MCF 10A (cell line): ENCODE data around the gene GAR1. TPM values are rescaled to one million over a fixed set of nuclear protein-coding genes. Genes with fewer than 3 reads are reported as not detected.

Experiments used
- BruUV-seq: library from RNA; stranded (reverse); fragments of 400-500 nt; replicated peaks from 2 replicates; lab custom pipeline; 2021; lab: Mats Ljungman, UMichigan
- CTCF ChIA-PET: fragments of 300-600 bp; sonication (Branson Sonifier 250); formaldehyde crosslinking; extraction: SDS; loops from one replicate; lab custom pipeline; 2021; ENCODE audit warnings: antibody characterized with exemption, inconsistent platforms; lab: Yijun Ruan, JAX
- POLR2A ChIA-PET: fragments of 300-600, 350-650 bp; sonication (Branson Sonifier 250); formaldehyde crosslinking; extraction: SDS; loops from one replicate; lab custom pipeline; 2020; ENCODE audit warnings: antibody characterized with exemption, inconsistent platforms; lab: Yijun Ruan, JAX
- DNase-seq: peaks from one replicate; pipeline ENCODE4 v3.0.0-alpha.2; 2018; ENCODE audit not compliant: unreplicated experiment
- H3K27ac Mint-ChIP-seq: one replicate; pipeline ENCODE4 v1.8.0; 2022; ENCODE audit warnings: mild to moderate bottlenecking, low read depth, mixed read lengths; ENCODE audit not compliant: unreplicated experiment
- H3K27me3 Mint-ChIP-seq: one replicate; pipeline ENCODE4 v1.8.0; 2022; ENCODE audit warnings: mixed read lengths; ENCODE audit not compliant: insufficient read depth, unreplicated experiment
- H3K36me3 Mint-ChIP-seq: one replicate; pipeline ENCODE4 v1.8.0; 2022; ENCODE audit warnings: mild to moderate bottlenecking, moderate library complexity, mixed read lengths; ENCODE audit not compliant: insufficient read depth, unreplicated experiment
- H3K4me1 Mint-ChIP-seq: one replicate; pipeline ENCODE4 v1.8.0; 2022; ENCODE audit warnings: mixed read lengths; ENCODE audit not compliant: insufficient read depth, unreplicated experiment
- H3K4me3 Mint-ChIP-seq: one replicate; pipeline ENCODE4 v1.8.0; 2022; ENCODE audit warnings: mild to moderate bottlenecking, moderate library complexity, mixed read lengths; ENCODE audit not compliant: unreplicated experiment
- H3K9me3 Mint-ChIP-seq: one replicate; pipeline ENCODE4 v1.8.0; 2022; ENCODE audit warnings: mixed read lengths; ENCODE audit not compliant: unreplicated experiment
- intact Hi-C: fragments of 100-400 bp; cut with micrococcal nuclease; formaldehyde crosslinking; loops from 2 replicates; pipeline ENCODE4 v1.14.1; 2022
- total RNA-seq: library from RNA; stranded (reverse); gene quantifications from 2 replicates; pipeline ENCODE4 v1.2.3, GENCODE V29; 2022
- TF ChIP-seq, protein P1 (sequence below): fragments of 200-600 bp; IDR thresholded peaks from one replicate; pipeline ENCODE4 v1.8.0; 2022; ENCODE audit warnings: antibody characterized with exemption, mild to moderate bottlenecking; ENCODE audit not compliant: unreplicated experiment

Gene GAR1
- total RNA-seq, 1 experiment from 2014 or later: 28.7 TPM

DNA sequence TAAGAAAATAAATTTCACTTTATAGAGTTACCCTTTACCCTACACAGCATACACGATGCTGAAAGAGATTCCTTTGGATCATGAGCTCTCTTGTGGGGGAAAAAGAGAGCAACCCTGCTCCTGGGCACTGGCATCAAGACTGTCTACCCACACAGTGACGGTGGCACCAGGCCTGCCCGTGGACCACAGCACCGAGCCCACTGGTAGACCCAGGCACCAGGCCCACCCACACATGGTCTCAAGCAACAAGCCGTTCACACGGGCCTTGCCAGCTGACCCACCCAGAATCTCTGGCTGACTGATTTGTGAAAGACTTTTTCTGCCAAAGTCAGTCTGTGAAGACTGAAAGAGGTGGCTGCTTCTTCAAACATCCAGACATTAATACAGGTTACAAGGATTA, 20.5 kb upstream of the GAR1 start:
- no peak overlapping the region for H3K27ac Mint-ChIP-seq
- ChIA-PET CTCF (interaction anchor here (0.7 to 1.5 kb wide), 2 partner anchors 46 to 113 kb away, joined by 3 to 4 read pairs; no protein-coding TSS in a partner anchor), POLR2A (interaction anchor here (0.7 to 1.1 kb wide), 2 partner anchors 1135 to 1263 kb away, joined by 3 read pairs; no protein-coding TSS in a partner anchor)
- intact Hi-C loops: no loop called here
- no peak for DNase-seq
- H3K9me3 Mint-ChIP-seq: no peaks in the 10 kb centered on the region
- no TSS peak for BruUV-seq
- H3K27me3 Mint-ChIP-seq: no peaks in the 10 kb centered on the region
- H3K4me3 Mint-ChIP-seq: no peak overlapping the region
- no peaks in the 10 kb centered on the region for H3K4me1 Mint-ChIP-seq
- TF ChIP-seq, protein P1, sequence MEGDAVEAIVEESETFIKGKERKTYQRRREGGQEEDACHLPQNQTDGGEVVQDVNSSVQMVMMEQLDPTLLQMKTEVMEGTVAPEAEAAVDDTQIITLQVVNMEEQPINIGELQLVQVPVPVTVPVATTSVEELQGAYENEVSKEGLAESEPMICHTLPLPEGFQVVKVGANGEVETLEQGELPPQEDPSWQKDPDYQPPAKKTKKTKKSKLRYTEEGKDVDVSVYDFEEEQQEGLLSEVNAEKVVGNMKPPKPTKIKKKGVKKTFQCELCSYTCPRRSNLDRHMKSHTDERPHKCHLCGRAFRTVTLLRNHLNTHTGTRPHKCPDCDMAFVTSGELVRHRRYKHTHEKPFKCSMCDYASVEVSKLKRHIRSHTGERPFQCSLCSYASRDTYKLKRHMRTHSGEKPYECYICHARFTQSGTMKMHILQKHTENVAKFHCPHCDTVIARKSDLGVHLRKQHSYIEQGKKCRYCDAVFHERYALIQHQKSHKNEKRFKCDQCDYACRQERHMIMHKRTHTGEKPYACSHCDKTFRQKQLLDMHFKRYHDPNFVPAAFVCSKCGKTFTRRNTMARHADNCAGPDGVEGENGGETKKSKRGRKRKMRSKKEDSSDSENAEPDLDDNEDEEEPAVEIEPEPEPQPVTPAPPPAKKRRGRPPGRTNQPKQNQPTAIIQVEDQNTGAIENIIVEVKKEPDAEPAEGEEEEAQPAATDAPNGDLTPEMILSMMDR: no peak
- no peaks in the 10 kb centered on the region for H3K36me3 Mint-ChIP-seq

DNA sequence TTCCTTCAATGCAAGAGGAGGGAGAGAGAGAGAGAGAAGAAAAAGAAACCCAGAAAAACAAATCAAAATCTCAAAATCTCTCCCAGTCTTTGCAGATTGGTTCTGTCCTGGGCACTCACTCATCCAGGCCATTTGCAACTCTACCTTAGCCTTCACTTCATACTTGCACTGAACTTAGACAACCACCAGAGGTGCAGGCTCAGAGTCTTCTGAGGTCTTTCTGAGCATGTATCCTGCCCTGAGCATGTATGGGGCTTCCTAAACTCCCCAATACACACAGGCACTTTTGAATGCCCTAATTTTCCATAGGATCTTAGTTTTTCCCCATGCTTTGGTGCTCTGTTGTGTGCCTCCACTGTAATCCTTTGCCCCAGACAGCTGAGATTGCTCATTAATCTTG, 16.7 kb upstream of the GAR1 start:
- TF ChIP-seq, protein P1: peak; percentile 7
- ChIA-PET CTCF (interaction anchor here (0.6 kb wide), 1 partner anchor 1476 kb away, joined by 3 read pairs; no protein-coding TSS in a partner anchor), POLR2A (no interaction called here)
- intact Hi-C loops: no loop called here
- no peak overlapping the region for H3K27ac Mint-ChIP-seq
- H3K9me3 Mint-ChIP-seq: no peaks in the 10 kb centered on the region
- H3K27me3 Mint-ChIP-seq: no peaks in the 10 kb centered on the region
- H3K4me1 Mint-ChIP-seq: no peaks in the 10 kb centered on the region
- no peak overlapping the region for H3K4me3 Mint-ChIP-seq
- no TSS peak for BruUV-seq
- DNase-seq: no peak
- no peaks in the 10 kb centered on the region for H3K36me3 Mint-ChIP-seq

GRCh38 chr4:109801099-109801789, 14.3 kb upstream of the GAR1 start:
- Mint-ChIP-seq H3K27ac (no peak overlapping the region), H3K27me3 (no peaks in the 10 kb centered on the region), H3K9me3 (no peaks in the 10 kb centered on the region), H3K4me3 (no peak overlapping the region), H3K4me1 (no peaks in the 10 kb centered on the region), H3K36me3 (no peaks in the 10 kb centered on the region)
- no TSS peak for BruUV-seq
- no peak for DNase-seq
- ChIA-PET CTCF (interaction anchor here (1.0 to 1.3 kb wide), 3 partner anchors 13 to 369 kb away, joined by 3 to 5 read pairs (median 4); no protein-coding TSS in a partner anchor), POLR2A (interaction anchor here (0.6 to 1.0 kb wide), 4 partner anchors 9 to 244 kb away, joined by 3 to 4 read pairs (median 4); no protein-coding TSS in a partner anchor)
- TF ChIP-seq, protein P1: no peak
- intact Hi-C loops: no loop called here

DNA sequence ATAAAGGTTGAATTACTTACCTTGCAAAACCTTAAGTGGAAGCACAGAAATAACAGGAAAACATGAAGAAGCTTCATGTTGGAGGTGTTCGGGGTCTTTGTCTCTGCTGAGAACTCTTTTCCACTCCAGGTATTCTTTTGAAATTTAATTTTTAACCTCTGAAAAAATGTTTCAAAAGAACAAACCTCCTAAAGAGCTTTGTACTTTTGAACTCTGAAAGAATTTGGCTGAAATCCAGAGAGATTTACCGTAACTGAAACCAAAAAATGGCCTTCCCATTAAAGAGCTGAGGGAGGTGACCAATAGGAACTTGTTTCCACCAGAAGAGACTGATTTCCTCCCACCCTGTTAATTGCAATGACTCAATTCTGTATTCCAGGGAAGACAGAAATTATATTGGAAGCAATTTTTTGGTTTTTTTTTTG, 13.7 kb upstream of the GAR1 start, which contains the start of gene CFI:
CFI (minus strand) TSS at position 105 of the 425 bp plus-strand sequence; CDS start at position 77, 28 bp downstream.
- ChIA-PET POLR2A (interaction anchor here (0.6 to 1.0 kb wide), 4 partner anchors 70 to 245 kb away, joined by 3 to 4 read pairs (median 3); no protein-coding TSS in a partner anchor), CTCF (interaction anchor here (1.0 to 1.3 kb wide), 4 partner anchors 13 to 379 kb away, joined by 3 to 5 read pairs (median 4); no protein-coding TSS in a partner anchor)
- Mint-ChIP-seq H3K36me3 (no peaks in the 10 kb centered on the region), H3K27ac (no peak within 1 kb of the TSS), H3K9me3 (no peaks in the 10 kb centered on the region), H3K27me3 (no peaks in the 10 kb centered on the region), H3K4me3 (no peak within 1 kb of the TSS), H3K4me1 (no peaks in the 10 kb centered on the region)
- TF ChIP-seq, protein P1: no peak
- intact Hi-C loops: no loop called here
- DNase-seq: peak; percentile 81
- BruUV-seq: no TSS peak
